Ovary (tissue), 9 donors: ENCODE results near the gene SNCA. TPM values are rescaled to one million over a fixed set of nuclear protein-coding genes. Genes with fewer than 3 reads are reported as not detected.

Experiments used
- DNase-seq, 5 donors: peaks; one replicate each; pipeline ENCODE4 v3.0.0-alpha.2; 2019 to 2020
- H3K27ac ChIP-seq, 2 donors: fragments of 200-600 bp; one replicate each; pipeline versions ENCODE4 v1.5.1 to v1.8.0; 2019 to 2022
- H3K27me3 ChIP-seq: fragments of 200-600 bp; one replicate; pipeline ENCODE4 v1.8.0; 2022
- H3K36me3 ChIP-seq: fragments of 200-600 bp; sonication (generic); one replicate; pipeline ENCODE4 v1.5.1; 2019
- H3K4me1 ChIP-seq: one replicate; pipeline ENCODE4 v1.8.1; 2013; ENCODE audit warnings: mild to moderate bottlenecking, moderate library complexity; ENCODE audit not compliant: insufficient read depth
- H3K4me3 ChIP-seq: fragments of 200-600 bp; sonication (generic); one replicate; pipeline ENCODE4 v1.5.1; 2017
- H3K9me3 ChIP-seq, 2 donors: fragments of 200-600 bp in 1 of 2; sonication (generic) in 1 of 2; one replicate each; pipeline versions ENCODE4 v1.5.1 to v1.8.1; 2013 to 2019; ENCODE audit warnings: mild to moderate bottlenecking in 1 of 2, moderate library complexity in 1 of 2
- CTCF ChIP-seq, 3 donors: fragments of 450-650 bp in 2 of 3; fragments of 200-600 bp in 1 of 3; IDR thresholded peaks; one replicate each; pipeline versions ENCODE4 v1.5.1 to v1.8.0; 2016 to 2022; ENCODE audit warnings: antibody characterized with exemption in 3 of 3, mild to moderate bottlenecking in 1 of 3
- EP300 ChIP-seq: sonication (generic); formaldehyde crosslinking; IDR thresholded peaks from one replicate; pipeline ENCODE4 v1.6.1; 2017; ENCODE audit warnings: antibody characterized with exemption
- POLR2A ChIP-seq: fragments of 450-650 bp; IDR thresholded peaks from one replicate; pipeline ENCODE4 v1.6.1; 2017; ENCODE audit warnings: antibody characterized with exemption, mild to moderate bottlenecking, moderate library complexity
- WGBS, 3 donors: extraction: QIAGEN DNeasy Blood & Tissue Kit in 1 of 3; methylation state at CpG; one replicate each; pipeline versions ENCODE4 v1.1.5 to v1.1.7; 2013 to 2017; 5-methylcytosine and 5-hydroxymethylcytosine counted together
- intact Hi-C, 4 donors: fragments of 100-400 bp; cut with DNase I; formaldehyde crosslinking; loops; one replicate each; pipeline versions ENCODE4 v1.11.0 to v1.15.1; 2022 to 2023
- polyA plus RNA-seq, 2 donors: library from polyadenylated mRNA; stranded (reverse); fragments of 200-250 nt in 1 of 2; fragments of 350-450 nt in 1 of 2; fragmentation: Illumina TruSeq in 1 of 2; extraction: RNeasy Lipid Tissue Mini Kit (QIAGEN cat#74804) in 1 of 2; gene quantifications; one replicate each; pipeline ENCODE4 v1.2.3, GENCODE V29; 2013 to 2014
- total RNA-seq, 7 donors: library from RNA; depleted of rRNA in 2 of 7; stranded (reverse); fragments of >200 nt in 2 of 7; fragmentation: NEBNext Ultra II Directional in 3 of 7; extraction: Animal tissue kit (Norgen Biotek cat#: 25700) in 3 of 7; gene quantifications; one replicate each; pipeline versions ENCODE4 v1.1.0 to v1.2.4, GENCODE V29; 2016 to 2023
- donor health status: DM: no; HTN: no; CAD: no; lungs with moderate emphysema.
- donor health status: DM: no; HTN: no; CAD: no.
- donor health status: Bipolar disorder and iron deficiency.
- donor health status: DM: yes; HTN: yes; CAD: no.
- donor health status: DM: no; HTN: no; CAD: no.
- donor health status: DM: yes; HTN: yes; CAD: no.

Gene SNCA
- total and polyA plus RNA-seq, 9 donors: 7.6 to 69.8 (median 24.4) TPM

DNA sequence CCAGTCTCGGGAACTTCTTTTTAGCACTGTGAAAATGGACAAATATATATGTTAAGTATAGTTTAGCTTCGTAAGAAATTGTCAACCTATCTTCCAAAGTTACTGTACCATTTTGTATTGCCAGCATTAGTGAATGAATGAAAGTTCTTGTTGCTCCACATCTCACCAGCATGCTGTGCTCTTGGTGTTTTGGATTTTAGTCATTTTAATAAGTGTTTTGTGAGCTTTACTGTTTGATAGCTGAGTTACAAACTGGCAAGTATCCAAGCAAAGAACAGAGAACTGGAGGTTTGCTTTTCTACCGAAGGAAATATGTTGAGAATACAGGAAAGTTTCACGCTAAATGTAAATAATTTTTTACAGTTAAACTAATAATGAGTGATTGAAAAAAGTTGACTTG lies 33.0 kb downstream of the SNCA start:
- H3K4me1 ChIP-seq: no peaks in the 10 kb centered on the region
- WGBS, 3 donors: 84 to 90% (median 89%) methylated on average over 4 of the region's 4 CpGs
- DNase-seq: no peak
- no peaks in the 10 kb centered on the region for H3K9me3 ChIP-seq
- TF ChIP-seq POLR2A (no peak), EP300 (no peak), CTCF (IDR thresholded peaks at IDR 0.05) (no peak)
- H3K4me3 ChIP-seq: no peak overlapping the region
- H3K27ac ChIP-seq: no peak overlapping the region
- H3K36me3 ChIP-seq: no peaks in the 10 kb centered on the region
- intact Hi-C loops: no loop called here
- H3K27me3 ChIP-seq: no peaks in the 10 kb centered on the region

DNA sequence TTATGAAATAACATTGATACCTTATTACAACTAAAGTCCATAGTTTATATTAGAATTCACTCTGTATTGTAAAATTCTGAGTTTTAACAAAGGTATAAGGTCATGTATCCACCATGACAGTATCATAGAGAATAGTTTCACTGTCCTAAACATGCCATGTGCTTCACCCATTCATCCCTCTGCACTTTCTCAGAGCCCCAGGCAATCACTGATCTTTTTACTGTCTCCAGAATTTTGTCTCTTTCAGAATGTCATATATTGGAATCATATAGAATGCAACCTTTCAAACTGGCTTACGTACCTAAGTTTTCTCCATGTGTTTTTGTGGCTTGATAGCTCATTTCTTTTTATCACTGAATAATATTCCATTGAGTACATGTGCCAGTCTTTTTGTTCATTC lies 33.9 kb downstream of the SNCA start:
- DNase-seq: no peak
- intact Hi-C loops: no loop called here
- Histone ChIP-seq H3K27ac (no peak overlapping the region), H3K9me3 (no peaks in the 10 kb centered on the region), H3K36me3 (no peaks in the 10 kb centered on the region), H3K27me3 (no peaks in the 10 kb centered on the region), H3K4me3 (no peak overlapping the region), H3K4me1 (no peaks in the 10 kb centered on the region)
- TF ChIP-seq EP300 (no peak), POLR2A (no peak), CTCF (IDR thresholded peaks at IDR 0.05) (no peak)
- WGBS, 3 donors: 94 to 100% (median 100%) methylated on average over 1 of the region's 1 CpG

DNA sequence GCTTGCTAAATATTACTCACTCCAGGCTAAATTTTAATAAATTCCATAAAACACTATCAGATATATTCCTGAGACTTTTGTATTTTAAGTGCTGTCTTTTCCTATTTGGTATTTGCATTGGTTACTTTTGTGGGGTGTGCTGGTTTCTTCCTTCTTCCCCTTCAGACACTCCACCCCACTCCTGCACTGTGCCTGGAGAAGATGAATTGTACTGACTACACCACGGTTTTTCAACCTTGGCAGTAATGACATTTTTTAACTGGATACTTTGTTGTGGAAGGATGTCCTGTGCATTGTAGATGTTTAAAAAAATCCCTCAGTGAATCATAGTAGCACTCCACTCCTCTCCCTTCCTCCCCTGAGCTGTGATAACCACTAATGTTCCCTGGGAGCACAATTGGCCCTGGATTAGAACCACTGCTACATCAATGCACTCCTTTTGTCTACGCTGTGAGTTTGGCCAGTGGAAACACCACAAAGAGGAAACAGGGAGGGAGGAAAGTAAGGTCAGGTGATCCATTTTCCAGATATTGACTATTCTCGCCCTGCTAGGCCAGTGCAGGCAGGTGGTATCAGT lies 36.3 kb downstream of the SNCA start:
- no peaks in the 10 kb centered on the region for H3K4me1 ChIP-seq
- no peaks in the 10 kb centered on the region for H3K36me3 ChIP-seq
- H3K9me3 ChIP-seq: no peaks in the 10 kb centered on the region
- no peaks in the 10 kb centered on the region for H3K27me3 ChIP-seq
- WGBS, 3 donors: 64 to 70% (median 69%) methylated on average over 3 of the region's 3 CpGs
- intact Hi-C loops: no loop called here
- H3K27ac ChIP-seq: no peak overlapping the region
- TF ChIP-seq POLR2A (no peak), EP300 (no peak), CTCF (IDR thresholded peaks at IDR 0.05) (no peak)
- no peak overlapping the region for H3K4me3 ChIP-seq
- no peak for DNase-seq

DNA sequence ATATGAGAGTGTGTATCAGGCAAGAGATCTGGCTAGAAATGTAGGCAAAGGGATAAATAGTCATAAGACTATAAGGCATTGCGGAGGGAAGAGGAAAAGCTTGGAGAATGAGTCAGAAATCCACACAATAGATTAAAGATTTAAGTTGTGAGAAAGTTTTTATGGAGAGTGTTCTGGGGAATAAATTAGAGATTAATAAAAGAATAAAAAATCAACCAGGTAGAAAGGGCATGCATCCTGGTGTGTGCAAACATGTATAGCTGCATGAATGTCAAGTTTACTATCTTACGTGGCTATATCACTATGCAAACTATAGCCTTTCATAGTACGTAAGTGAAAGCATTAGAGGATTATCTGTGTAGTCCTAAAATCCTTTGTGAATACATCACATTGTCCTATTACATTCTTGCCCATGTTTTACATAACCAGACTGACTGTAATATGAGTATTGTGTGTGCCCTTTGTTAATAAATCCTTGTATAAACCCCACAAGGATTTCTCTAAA lies 36.9 kb downstream of the SNCA start:
- Histone ChIP-seq H3K36me3 (no peaks in the 10 kb centered on the region), H3K4me1 (no peaks in the 10 kb centered on the region), H3K9me3 (no peaks in the 10 kb centered on the region), H3K27me3 (no peaks in the 10 kb centered on the region), H3K27ac (no peak overlapping the region), H3K4me3 (no peak overlapping the region)
- 83 to 95% (median 93%) methylated on average over 3 of the region's 3 CpGs for WGBS, 3 donors
- DNase-seq: no peak
- intact Hi-C loops: no loop called here
- TF ChIP-seq POLR2A (no peak), EP300 (no peak), CTCF (IDR thresholded peaks at IDR 0.05) (no peak)
